ENCODE data around the gene OR10V1. TPM values are rescaled to one million over a fixed set of nuclear protein-coding genes. Genes with fewer than 3 reads are reported as not detected.
A peak's percentile ranks its signal among the peaks of the same experiment; 100 is the strongest.

Gene OR10V1
- not detected for total RNA-seq

- H3K27me3 ChIP-seq (ENCODE audit: insufficient read depth, low read length) = no peaks in the 10 kb centered on the region
- H3K9me3 ChIP-seq (ENCODE audit: low read depth, low read length) = no peaks in the 10 kb centered on the region
- H3K4me3 ChIP-seq (ENCODE audit: low read length) = no peak within 1 kb of the TSS
- H3K4me1 ChIP-seq (ENCODE audit: insufficient read depth, low read length) = no peaks in the 10 kb centered on the region
Observed at GRCh38 chr11:59713745-59714144, at the start of gene OR10V1. Gene OR10V1, minus strand, starts transcription at chr11:59713845. Its CDS starts 0 bp downstream, at chr11:59713845.

GRCh38 chr11:59761993-59762392, 48.3 kb upstream of the OR10V1 start:
- H3K4me3 ChIP-seq (ENCODE audit: low read length) = no peak overlapping the region
- H3K27me3 ChIP-seq (ENCODE audit: insufficient read depth, low read length) = no peaks in the 10 kb centered on the region
- no peaks in the 10 kb centered on the region for H3K9me3 ChIP-seq (ENCODE audit: low read depth, low read length)
- peaks cover 52% of the 10 kb centered on the region for H3K4me1 ChIP-seq (ENCODE audit: insufficient read depth, low read length)

- Histone ChIP-seq H3K4me1 (ENCODE audit: insufficient read depth, low read length) (peaks cover 52% of the 10 kb centered on the region), H3K27me3 (ENCODE audit: insufficient read depth, low read length) (no peaks in the 10 kb centered on the region), H3K9me3 (ENCODE audit: low read depth, low read length) (no peaks in the 10 kb centered on the region), H3K4me3 (ENCODE audit: low read length) (no peak overlapping the region)
Observed at GRCh38 chr11:59760771-59761170, 47.1 kb upstream of the OR10V1 start.

- no peaks in the 10 kb centered on the region for H3K9me3 ChIP-seq (ENCODE audit: low read depth, low read length)
- peaks cover 47% of the 10 kb centered on the region for H3K4me1 ChIP-seq (ENCODE audit: insufficient read depth, low read length)
- no peaks in the 10 kb centered on the region for H3K27me3 ChIP-seq (ENCODE audit: insufficient read depth, low read length)
- no peak overlapping the region for H3K4me3 ChIP-seq (ENCODE audit: low read length)
Observed at GRCh38 chr11:59759900-59760299, 46.3 kb upstream of the OR10V1 start.

GRCh38 chr11:59758401-59759037, 44.9 kb upstream of the OR10V1 start:
- Histone ChIP-seq H3K27me3 (ENCODE audit: insufficient read depth, low read length) (no peaks in the 10 kb centered on the region), H3K4me1 (ENCODE audit: insufficient read depth, low read length) (peaks cover 53% of the 10 kb centered on the region), H3K9me3 (ENCODE audit: low read depth, low read length) (no peaks in the 10 kb centered on the region), H3K4me3 (ENCODE audit: low read length) (no peak overlapping the region)

GRCh38 chr11:59756845-59757244, 43.2 kb upstream of the OR10V1 start:
- H3K4me1 ChIP-seq (ENCODE audit: insufficient read depth, low read length) = peaks cover 40% of the 10 kb centered on the region
- H3K4me3 ChIP-seq (ENCODE audit: low read length) = peak overlapping the region; percentile 89

GRCh38 chr11:59756558-59756840, 42.9 kb upstream of the OR10V1 start:
- Histone ChIP-seq H3K4me3 (ENCODE audit: low read length) (peak overlapping the region; percentile 89), H3K9me3 (ENCODE audit: low read depth, low read length) (no peaks in the 10 kb centered on the region), H3K4me1 (ENCODE audit: insufficient read depth, low read length) (peaks cover 40% of the 10 kb centered on the region), H3K27me3 (ENCODE audit: insufficient read depth, low read length) (no peaks in the 10 kb centered on the region)

More at GRCh38 chr11:59756845-59757244, 43.2 kb upstream of the OR10V1 start:
- Histone ChIP-seq H3K9me3 (ENCODE audit: low read depth, low read length) (no peaks in the 10 kb centered on the region), H3K27me3 (ENCODE audit: insufficient read depth, low read length) (no peaks in the 10 kb centered on the region)

- Histone ChIP-seq H3K4me3 (ENCODE audit: low read length) (peak overlapping the region; percentile 89), H3K9me3 (ENCODE audit: low read depth, low read length) (no peaks in the 10 kb centered on the region), H3K27me3 (ENCODE audit: insufficient read depth, low read length) (no peaks in the 10 kb centered on the region), H3K4me1 (ENCODE audit: insufficient read depth, low read length) (peaks cover 40% of the 10 kb centered on the region)
Observed at GRCh38 chr11:59755701-59756557, 42.3 kb upstream of the OR10V1 start.

GRCh38 chr11:59754859-59755700, 41.4 kb upstream of the OR10V1 start, which contains the start of gene STX3:
Gene STX3, plus strand, starts transcription at chr11:59755376. Its CDS starts 230 bp downstream, at chr11:59755606.
- no peaks in the 10 kb centered on the region for H3K9me3 ChIP-seq (ENCODE audit: low read depth, low read length)
- peak within 1 kb of the TSS; percentile 89 for H3K4me3 ChIP-seq (ENCODE audit: low read length)
- H3K27me3 ChIP-seq (ENCODE audit: insufficient read depth, low read length) = no peaks in the 10 kb centered on the region
- H3K4me1 ChIP-seq (ENCODE audit: insufficient read depth, low read length) = peaks cover 40% of the 10 kb centered on the region

- Histone ChIP-seq H3K9me3 (ENCODE audit: low read depth, low read length) (no peaks in the 10 kb centered on the region), H3K27me3 (ENCODE audit: insufficient read depth, low read length) (no peaks in the 10 kb centered on the region), H3K4me1 (ENCODE audit: insufficient read depth, low read length) (peaks cover 40% of the 10 kb centered on the region), H3K4me3 (ENCODE audit: low read length) (peak overlapping the region; percentile 89)
Observed at GRCh38 chr11:59754494-59754858, 40.8 kb upstream of the OR10V1 start.

GRCh38 chr11:59753650-59754493, 40.2 kb upstream of the OR10V1 start:
- Histone ChIP-seq H3K4me1 (ENCODE audit: insufficient read depth, low read length) (peaks cover 40% of the 10 kb centered on the region), H3K4me3 (ENCODE audit: low read length) (peak overlapping the region; percentile 89)

GRCh38 chr11:59746111-59746510, 32.5 kb upstream of the OR10V1 start:
- Histone ChIP-seq H3K4me3 (ENCODE audit: low read length) (no peak overlapping the region), H3K4me1 (ENCODE audit: insufficient read depth, low read length) (no peaks in the 10 kb centered on the region), H3K9me3 (ENCODE audit: low read depth, low read length) (no peaks in the 10 kb centered on the region), H3K27me3 (ENCODE audit: insufficient read depth, low read length) (no peaks in the 10 kb centered on the region)

More at GRCh38 chr11:59753650-59754493, 40.2 kb upstream of the OR10V1 start:
- no peaks in the 10 kb centered on the region for H3K27me3 ChIP-seq (ENCODE audit: insufficient read depth, low read length)
- H3K9me3 ChIP-seq (ENCODE audit: low read depth, low read length) = no peaks in the 10 kb centered on the region

- H3K4me3 ChIP-seq (ENCODE audit: low read length) = no peak overlapping the region
- peaks cover 21% of the 10 kb centered on the region for H3K4me1 ChIP-seq (ENCODE audit: insufficient read depth, low read length)
- H3K9me3 ChIP-seq (ENCODE audit: low read depth, low read length) = no peaks in the 10 kb centered on the region
- no peaks in the 10 kb centered on the region for H3K27me3 ChIP-seq (ENCODE audit: insufficient read depth, low read length)
Observed at GRCh38 chr11:59730896-59731565, 17.4 kb upstream of the OR10V1 start.

- Histone ChIP-seq H3K9me3 (ENCODE audit: low read depth, low read length) (no peaks in the 10 kb centered on the region), H3K4me3 (ENCODE audit: low read length) (no peak overlapping the region), H3K4me1 (ENCODE audit: insufficient read depth, low read length) (peaks cover 21% of the 10 kb centered on the region), H3K27me3 (ENCODE audit: insufficient read depth, low read length) (no peaks in the 10 kb centered on the region)
Observed at GRCh38 chr11:59729834-59730233, 16.2 kb upstream of the OR10V1 start.

Measured in mononuclear cell (primary cell).